GM18519 (cell line): Measurements from ENCODE around the gene ADCY6.

Source experiments
- ATAC-seq: cut with Tn5 transposase; IDR thresholded peaks from one replicate; pipeline ENCODE4 v1.9.1; 2021; ENCODE audit warnings: mild to moderate bottlenecking, moderate library complexity; ENCODE audit not compliant: unreplicated experiment, low FRiP score

Gene ADCY6

GRCh38 chr12:48816143-48816854 is 27.4 kb upstream of the ADCY6 start:
- ATAC-seq: no peak

DNA sequence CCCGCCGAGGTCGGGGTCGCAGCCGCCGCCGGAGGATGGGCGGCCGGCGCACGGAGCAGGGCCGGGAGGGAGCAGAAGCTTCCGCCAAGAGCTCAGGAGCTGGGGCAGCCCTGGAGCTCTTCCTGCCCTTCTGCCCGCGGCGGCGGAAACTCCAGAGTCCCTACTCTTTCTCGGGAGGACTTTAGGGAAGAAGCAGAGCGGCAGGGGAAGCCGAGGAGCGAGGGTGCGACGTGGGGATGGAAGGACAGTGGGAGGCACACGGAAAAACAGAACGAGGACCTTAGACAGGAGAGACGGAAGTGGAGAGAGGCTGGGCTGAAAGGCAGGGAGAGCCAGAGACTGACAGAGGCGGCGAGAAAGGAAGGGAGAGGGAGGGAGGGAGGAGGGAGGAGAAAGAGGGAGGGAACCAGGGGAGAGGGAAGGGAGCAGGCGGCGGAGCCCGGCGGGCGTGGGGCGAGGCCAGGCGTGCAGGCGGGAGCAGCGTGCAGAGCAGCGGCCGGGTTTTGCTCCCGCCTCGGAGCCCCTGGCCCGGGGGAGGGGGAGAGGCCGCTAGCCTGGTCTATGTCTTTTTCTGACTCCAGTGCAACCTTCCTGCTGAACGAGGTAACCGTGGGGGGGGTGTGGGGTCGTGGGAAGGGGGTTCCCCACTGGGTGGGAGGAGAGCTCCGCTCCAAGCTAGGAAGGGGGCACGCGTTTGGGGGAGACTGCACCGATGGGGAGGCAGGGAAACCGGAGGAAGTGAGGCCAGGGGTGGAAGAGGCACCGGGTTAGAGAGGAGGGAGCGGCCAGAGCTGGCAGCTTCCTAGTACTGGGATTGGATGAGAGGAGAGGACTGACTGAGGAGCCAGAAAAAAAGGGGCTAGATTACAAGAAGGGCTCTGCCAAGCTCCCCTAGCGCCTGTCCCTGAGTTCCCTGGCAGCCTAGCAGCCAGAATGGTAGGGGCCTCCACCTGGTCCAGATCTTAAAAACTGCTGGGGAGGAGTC is 26.5 kb upstream of the ADCY6 start:
- no peak for ATAC-seq

GRCh38 chr12:48814262-48815125 is 25.6 kb upstream of the ADCY6 start:
- no peak for ATAC-seq

GRCh38 chr12:48813465-48814261 is 24.8 kb upstream of the ADCY6 start:
- no peak for ATAC-seq

- ATAC-seq: no peak
Observed at GRCh38 chr12:48812389-48812788, 23.5 kb upstream of the ADCY6 start.

- ATAC-seq: no peak
Observed at GRCh38 chr12:48811437-48812090, 22.7 kb upstream of the ADCY6 start.

DNA sequence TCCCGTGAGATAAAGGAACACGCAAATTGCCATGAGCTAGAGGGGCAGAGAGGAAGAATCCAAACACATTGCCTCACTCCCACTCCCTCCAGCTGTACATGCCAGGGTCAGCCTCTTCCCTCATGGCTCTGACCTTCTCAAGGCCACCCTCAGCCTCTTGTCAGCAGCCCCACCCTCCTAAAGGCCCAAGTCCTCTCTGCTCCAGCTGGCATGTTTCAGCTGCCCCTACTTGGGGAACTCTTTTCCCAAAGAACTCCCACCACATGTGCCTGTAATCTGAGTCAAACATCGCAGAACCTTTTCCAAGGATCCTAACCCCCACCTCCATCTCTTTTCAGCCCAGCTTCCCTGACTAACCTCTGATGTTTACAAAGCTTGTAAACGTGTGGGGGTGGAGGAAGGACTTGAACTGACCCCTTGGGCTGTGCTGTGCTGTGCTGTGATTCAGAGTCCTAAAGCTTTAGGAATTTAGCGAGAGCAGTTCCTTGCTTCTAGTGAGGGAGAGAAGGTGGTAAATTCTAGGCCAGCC is 22.1 kb upstream of the ADCY6 start:
- no peak for ATAC-seq

DNA sequence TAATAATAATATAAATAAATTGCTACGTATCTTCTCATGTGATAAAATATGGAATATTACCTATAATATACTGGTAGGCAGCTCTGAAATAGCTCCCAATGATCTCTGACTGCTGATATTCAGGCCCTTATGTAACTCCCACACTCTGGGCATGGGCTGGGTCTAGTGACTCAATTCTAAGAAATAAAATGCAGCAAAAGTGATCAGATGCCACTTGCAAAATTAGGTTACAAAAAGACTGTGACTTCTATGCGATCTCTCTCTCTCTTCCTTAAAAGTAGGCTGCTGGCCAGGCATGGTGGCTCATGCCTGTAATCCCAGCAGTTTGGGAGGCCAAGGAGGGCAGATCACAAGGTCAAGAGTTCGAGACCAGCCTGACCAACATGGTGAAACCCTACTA is 19.1 kb upstream of the ADCY6 start:
- ATAC-seq: no peak

GRCh38 chr12:48803675-48804074 is 14.8 kb upstream of the ADCY6 start:
- no peak for ATAC-seq

DNA sequence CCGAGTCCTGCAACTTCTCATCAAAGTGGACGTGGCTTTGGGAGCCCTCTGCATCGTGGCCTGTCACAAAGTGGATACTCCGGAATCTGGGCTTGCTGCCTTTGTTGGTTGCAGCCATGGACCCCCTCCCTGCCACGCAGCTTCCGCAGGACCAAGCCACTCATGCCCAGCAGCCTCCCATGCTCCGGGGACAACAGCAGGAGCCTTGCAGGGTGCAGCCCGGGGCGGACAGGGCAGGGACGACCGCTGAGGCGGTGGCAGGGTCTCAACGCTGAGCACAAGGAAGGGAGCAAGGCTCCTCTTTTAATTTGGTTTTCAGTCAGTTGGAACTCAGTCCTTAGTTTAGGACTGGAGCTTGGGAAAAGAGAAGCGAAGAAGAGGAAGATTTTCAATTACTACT is 12.1 kb upstream of the ADCY6 start:
- no peak for ATAC-seq

DNA sequence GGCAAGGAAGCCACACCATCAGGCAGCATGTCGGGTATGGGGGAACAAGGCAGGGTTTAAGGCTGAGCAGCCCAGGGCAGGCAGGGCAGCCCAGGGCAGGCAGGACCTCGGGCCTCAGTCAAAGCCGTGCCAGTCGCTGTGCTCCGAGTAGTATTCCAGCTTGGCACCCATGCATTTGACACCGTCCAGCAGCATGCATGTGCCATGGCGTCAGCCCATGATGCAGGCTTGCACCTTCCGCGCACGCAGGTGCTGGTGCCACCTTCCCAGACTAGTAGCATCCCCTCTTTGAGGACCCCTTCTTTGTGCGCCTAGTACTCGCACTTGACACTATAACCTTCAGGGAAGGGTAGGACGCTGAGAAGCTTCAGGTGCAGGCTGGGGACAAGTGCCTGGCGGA is 11.6 kb upstream of the ADCY6 start:
- ATAC-seq: no peak

- no peak for ATAC-seq
Observed at GRCh38 chr12:48796976-48797375, 8.1 kb upstream of the ADCY6 start.

DNA sequence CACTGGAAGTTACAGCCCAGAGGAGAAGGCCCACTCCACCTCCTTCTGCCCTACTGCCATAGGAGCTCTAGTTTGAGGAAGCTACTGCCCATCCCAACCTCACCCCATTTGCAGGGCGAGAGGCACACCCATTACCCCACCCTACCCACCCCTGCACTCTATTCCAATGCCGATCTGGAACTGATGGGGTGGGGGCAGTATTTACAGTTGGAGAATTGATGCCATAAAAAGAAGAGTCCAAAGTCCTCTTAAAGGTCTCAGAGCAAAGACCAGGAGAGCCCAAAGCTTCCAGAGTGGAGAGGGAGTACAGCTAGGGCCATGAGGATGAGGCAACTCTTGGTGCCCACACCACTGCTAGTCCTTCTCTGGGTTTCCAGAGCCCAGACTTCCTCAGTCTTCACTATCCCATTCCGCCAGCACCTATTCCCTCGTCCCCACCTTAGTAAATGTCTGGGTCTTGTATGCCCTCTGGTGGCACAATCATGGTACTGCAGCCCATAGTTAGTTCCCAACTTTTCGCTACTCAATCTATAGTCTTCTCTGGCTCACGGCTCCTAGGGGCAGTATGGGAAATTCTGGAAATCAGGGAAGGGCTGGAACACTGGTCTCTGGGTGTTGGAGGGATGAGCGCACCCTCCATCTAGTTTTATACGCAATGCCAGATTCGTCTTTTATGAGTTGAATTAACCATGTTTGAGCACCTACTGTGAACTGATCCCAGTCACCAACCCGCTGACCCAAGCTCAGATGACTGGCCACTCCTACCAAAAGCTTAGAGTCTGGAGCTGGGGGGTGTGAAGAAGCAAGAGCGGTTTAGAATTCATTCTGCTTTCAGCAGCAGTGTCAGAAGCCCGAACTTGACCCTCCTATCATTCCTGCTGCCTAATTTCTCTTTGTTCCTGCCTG is 6.9 kb upstream of the ADCY6 start:
- ATAC-seq: no peak

GRCh38 chr12:48794870-48795269 is 6.0 kb upstream of the ADCY6 start:
- no peak for ATAC-seq

DNA sequence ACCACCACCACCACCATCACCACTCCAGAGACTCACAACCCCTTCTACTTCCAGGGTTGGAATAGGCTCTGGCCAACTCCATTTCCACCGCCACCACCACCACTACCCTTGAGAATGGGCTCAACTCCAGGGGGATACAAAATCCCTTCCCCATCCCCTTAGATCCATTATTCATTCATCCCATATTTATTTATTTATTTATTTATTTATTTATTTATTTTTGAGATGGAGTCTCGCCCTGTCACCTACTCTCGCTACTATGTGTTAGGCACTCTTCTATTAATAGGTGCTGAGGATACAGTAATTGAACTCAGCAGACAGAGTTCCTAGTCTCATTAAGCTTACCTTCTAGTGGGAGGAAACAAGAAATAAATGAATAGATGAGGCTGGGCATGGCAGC is 4.8 kb upstream of the ADCY6 start:
- no peak for ATAC-seq

- no peak for ATAC-seq
Observed at GRCh38 chr12:48789858-48790326, 1.0 kb upstream of the ADCY6 start.

- ATAC-seq: no peak
Observed at GRCh38 chr12:48788524-48788853, 400 bp downstream of the ADCY6 start.

GRCh38 chr12:48787791-48788523 is 932 bp downstream of the ADCY6 start:
- ATAC-seq: no peak
